NK-92 (cell line): ENCODE data around the gene MEGF6.

Experiments used
- DNase-seq: peaks from one replicate; lab custom pipeline; 2025; ENCODE audit not compliant: unreplicated experiment; lab: John Stamatoyannopoulos, UW

MEGF6 gene

DNA sequence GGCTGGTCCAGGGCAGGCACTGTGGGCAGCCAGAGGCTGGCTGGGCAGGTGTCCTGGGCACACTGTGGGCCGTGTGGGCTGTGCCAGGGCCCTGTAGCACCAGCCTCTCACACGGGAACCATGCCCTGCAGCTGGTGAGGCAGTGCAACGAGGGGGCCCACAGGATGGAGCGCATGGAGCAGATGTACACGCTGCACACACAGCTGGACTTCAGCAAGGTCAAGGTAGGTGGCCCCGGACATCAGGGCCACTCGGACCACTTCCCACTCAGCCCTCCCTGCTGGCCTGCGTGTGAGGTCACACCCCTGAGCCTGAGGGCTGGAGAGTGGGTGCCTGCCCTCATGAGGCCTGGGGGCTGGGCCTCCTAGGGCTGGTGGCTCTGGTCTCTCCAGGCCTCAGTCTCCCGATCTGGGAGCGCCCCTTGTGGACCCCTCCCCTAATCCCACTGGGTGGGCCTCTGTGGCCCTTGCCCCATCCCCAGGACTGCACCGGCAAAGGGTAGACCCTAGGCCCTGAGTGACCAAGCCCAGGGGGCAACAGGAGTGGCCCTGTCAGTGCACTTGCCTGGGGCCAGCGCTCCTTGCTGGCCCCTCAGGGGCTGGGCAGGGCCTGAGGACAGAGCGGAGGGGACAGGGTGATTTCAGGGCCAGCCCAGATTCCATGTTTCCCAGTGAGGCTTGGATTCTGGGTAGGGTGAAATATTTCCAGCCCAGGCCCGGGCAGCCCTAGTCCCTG lies 135.3 kb downstream of the MEGF6 start:
- no peak for DNase-seq

DNA sequence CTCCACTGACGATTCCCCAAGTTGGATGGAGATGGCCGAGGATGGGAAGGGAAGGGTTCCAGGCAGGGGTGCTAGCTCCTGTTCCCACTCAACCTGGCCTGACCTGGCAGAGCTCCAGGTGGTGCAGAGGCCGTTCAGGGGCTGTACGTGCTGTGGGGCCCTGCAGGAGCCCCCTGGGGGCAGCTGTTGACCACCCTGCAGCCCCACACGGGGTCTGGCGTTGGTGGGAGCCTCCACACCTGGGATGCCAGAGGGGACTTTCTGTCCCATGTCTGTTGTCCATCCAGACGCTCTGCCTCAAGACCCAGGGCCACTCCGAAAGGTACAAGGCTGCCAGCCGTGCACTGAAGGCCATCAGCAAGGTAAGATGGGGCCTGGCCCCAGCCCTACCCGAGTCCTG lies 136.9 kb downstream of the MEGF6 start:
- DNase-seq: no peak

DNA sequence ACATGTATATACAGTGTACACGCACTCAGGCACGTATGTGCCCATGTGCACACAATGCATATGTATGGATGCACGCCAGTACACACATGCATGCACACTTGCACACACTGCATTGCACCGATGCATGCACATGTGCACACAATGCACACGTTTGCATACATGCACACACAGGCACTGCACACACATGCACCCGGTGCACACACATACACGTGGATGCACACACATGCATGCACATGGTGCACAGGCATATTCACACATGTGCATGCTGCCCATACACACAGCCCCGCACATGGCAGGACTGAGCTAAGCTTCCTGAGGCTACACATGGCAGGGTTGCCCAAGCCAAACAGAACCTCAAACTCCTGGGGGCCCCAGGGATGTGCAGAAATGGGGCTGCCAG lies 137.3 kb downstream of the MEGF6 start:
- no peak for DNase-seq

DNA sequence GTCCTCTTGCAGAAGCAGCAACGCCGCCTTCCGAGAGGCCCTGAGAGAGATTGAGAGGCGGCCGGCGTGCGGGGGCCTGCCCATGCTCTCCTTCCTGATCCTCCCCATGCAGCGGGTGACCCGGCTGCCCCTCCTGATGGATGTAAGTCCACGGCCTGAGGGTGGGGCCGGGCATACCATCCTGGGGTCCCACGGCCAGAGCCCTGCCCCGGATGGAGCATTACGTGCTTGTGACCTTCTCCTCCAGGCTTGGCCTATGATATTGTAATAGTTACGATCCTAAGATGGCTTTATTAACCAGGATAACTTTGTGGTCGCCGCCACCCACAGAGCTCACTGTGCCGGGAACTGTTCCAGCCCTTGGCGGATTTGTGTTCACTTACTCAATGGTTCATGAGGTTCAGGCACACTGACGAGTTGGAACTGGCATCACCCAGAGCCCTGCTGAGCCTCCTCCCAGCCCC lies 137.9 kb downstream of the MEGF6 start:
- DNase-seq: no peak

DNA sequence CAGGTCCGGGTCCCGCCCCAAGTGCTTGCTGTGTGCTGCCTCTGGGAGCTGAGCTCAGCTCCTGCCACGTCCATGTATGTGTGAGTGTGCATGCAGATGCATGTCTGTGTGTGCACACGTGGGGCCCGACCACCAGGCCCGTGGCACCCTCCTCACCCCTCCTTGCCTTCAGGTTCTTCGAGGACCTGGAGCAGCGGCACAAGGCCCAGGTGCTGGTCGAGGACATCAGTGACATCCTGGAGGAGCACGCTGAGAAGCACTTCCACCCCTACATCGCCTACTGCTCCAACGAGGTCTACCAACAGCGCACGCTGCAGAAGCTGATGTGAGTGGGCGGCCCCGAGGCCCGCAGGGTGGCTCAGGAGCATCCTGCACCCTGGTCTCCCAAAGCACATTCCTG lies 138.4 kb downstream of the MEGF6 start:
- no peak for DNase-seq

DNA sequence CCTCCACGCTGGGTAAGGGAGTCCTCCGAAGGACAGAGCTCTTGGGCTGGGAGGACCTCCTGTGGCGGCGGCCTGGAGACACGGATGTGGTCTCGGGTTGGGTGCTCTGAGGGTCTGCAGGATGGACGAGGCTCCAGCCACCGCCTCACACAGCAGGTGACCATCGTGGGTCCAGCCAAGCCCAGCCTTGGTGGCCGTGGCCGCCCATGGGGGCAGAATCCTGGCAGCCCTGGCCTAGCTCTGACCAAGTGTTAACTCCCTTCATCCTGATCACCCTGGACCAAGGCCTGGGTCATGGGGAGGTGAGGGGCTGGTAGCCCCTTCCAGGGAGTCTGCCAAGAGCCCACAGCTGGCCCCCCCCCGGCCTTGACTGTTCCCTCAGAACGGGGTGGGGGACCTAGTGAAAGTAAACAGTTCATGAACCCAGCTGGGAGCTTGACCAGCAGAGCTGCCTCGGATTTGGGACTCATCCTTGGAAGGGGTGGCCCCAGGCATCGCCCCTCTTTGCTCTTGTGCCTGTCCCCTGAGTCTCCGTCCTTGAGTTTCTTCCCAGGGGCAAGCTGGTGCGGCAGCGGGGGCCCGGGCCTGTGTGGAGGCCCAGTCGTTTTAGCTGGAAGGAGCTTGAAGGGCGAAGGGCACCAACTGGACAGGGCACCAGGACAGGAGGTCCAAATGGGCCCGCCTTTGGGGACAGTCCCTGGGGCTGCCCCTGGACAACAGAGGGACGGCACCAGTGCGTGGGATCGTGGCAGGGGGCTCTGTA lies 139.0 kb downstream of the MEGF6 start:
- no peak for DNase-seq

DNA sequence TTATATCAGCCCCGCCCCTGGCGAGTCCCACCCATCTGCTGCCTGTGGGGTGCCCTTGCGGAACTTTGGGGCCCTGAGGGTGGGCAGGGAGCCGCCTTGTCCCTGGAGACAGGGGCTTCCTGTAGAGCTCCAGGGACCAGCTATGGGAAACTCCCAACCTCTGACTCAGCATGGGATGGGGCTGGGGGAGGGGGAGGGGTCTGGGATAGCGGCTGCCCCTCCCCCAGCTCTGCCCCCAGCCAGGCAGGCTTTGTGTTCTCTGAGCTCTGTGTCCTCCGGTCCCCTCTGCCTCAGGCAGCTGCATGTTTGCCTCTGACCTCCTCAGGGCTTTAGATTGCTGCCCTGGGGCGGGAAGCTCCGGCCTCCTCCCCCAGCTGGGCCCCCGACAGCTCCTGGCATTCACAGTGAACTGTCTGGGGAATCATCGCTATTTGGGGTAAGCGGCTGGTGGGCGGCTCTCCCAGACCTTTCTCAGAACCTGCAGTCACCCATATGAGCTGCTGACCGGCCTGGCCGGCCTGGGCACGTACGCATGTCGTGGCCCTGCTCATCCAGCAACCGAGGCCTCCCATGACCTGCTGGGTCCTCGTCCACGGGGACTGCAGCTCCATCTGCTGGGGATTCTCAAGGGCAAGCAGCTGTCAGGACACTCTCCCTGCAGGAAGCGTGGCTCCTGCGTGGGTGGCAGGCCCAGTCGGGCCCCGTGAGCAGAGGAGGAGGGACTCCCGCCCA lies 139.8 kb downstream of the MEGF6 start:
- DNase-seq: no peak

DNA sequence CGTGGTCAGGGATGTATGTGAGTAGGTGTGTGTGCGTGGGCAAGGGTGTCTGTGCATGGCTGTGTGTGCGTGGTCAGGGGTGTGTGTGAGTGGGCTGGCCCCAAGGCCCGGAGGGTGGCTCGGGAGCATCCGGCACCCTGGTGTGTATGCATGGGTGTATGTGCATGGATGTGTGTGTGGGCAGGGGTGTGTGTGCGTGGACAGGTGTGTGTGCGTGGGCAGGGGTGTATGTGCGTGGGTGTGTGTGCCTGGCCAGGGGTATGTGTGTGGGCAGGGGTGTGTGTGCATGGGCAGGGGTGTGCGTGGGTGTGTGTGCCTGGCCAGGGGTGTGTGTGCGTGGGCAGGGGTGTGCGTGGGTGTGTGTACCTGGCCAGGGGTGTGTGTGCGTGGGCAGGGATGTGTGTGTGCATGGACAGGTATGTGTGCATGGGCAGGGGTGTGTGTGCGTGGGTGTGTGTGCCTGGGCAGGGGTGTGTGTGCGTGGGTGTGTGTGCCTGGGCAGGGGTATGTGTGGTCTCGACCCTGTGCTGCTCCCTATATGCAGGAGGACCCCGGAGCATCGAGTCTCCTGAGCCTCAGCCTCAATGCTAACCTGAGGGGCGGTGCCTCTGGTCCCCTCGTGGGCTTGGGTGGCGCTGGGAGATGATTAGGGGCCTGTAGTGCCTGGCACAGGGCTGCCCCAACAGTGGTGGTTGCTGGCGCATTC lies 140.5 kb downstream of the MEGF6 start:
- DNase-seq: no peak

DNA sequence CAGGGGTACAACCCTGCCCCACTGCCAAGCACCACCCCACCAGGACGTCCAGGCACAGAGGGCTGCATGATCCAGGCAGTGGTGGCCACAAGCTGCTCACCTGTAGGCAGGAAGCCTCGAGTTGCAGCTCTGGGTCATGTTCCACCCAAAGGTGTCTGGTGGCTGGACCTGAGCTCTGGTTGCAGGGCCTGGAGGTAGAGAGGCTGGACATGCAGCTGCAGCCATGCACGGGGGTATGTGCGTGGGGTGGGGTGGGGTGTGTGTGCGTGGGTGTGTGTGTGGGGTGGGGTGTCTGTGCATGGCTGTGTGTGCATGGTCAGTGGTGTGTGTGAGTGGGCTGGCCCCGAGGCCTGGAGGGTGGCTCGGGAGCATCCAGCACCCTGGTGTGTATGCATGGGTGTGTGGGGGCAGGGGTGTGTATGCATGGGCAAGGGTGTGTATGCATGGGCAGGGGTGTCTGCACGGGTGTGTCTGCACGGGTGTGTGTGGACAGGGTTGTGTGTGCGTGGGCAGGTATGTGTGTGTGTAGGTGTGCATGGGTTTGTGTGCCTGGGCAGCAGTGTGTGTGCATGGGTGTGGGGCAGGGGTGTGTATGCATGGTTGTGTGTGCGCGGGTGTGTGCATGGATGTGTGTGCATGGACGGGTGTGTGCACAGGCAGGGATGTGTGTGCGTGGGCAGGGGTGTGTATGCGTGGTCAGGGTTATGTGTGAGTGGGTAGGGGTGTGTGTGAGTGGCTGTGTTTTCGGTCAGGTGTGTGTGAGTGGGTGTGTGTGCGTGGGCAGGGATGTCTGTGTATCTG lies 141.3 kb downstream of the MEGF6 start:
- DNase-seq: no peak

DNA sequence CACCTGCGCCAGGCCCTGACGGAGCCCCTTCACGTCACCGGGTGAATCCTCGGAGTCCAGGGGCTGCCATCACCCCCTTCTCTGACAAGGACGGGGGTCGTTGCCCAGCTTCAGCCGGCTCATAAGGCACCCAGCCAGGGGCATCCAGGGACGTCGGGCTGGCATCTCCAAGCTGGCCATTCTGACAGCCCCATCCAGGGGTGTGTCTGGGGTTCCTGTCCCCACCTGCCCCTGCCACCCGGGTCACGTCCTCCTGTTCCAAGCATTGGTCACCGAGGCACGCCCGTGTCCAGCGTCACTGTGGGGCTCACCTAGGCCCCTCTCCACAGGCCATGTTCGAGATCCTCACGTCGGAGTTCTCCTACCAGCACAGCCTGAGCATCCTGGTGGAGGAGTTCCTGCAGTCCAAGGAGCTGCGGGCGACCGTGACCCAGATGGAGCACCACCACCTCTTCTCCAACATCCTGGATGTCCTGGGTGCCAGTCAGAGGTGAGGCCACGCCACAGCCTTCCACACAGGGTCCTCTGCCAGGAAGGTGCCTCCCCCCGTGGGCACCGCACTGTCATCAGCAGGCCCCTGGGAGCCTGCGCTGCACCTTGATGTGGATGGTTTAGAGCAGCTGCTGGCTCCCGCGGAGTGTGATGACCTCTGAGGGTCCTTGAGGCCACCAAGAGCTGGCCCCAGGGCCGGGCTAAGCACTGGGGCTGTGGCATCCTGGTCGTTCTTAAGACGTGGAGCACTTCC lies 142.0 kb downstream of the MEGF6 start:
- no peak for DNase-seq

DNA sequence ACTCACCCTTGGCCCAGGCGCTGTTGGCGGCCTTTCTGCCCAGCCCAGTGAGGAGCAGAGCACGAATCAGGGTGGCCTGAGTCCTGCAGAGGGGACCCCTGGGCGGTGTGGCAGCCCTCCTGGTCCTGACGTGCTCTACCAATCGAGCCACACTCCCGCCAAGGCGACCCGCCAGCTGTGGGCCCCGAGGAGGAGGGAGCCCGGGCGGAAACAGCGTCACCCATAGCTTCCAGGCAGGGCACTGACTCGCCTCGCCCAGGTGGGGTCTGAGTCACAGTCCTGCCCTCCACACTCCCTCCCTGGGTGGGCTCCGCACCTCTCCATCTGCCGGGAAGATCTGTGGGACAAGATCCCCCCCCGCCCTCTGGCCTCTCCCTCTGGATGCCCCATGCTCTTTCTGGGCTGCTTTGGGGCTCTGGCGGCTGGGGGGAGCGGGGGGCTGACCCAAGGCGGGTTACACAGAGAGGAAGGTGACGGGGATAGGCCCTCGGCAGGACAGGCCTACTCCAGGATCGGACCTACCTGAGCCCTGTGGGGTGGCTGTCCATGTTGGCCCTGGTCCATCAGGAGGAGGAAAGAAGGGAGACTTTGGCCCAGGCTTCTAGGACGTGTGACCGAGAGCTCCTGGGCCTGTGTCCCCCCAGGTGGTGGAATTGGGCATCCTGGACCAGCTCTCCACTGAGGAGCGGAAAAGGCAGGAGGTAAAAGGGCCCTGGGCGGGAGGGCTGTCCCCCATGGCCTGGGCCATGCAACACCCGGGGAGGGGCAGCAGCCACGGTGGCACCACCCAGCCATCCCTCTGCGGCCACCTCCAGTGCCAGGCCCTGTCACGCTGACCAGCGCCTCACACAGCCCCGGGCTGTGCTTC lies 142.8 kb downstream of the MEGF6 start:
- DNase-seq: no peak

DNA sequence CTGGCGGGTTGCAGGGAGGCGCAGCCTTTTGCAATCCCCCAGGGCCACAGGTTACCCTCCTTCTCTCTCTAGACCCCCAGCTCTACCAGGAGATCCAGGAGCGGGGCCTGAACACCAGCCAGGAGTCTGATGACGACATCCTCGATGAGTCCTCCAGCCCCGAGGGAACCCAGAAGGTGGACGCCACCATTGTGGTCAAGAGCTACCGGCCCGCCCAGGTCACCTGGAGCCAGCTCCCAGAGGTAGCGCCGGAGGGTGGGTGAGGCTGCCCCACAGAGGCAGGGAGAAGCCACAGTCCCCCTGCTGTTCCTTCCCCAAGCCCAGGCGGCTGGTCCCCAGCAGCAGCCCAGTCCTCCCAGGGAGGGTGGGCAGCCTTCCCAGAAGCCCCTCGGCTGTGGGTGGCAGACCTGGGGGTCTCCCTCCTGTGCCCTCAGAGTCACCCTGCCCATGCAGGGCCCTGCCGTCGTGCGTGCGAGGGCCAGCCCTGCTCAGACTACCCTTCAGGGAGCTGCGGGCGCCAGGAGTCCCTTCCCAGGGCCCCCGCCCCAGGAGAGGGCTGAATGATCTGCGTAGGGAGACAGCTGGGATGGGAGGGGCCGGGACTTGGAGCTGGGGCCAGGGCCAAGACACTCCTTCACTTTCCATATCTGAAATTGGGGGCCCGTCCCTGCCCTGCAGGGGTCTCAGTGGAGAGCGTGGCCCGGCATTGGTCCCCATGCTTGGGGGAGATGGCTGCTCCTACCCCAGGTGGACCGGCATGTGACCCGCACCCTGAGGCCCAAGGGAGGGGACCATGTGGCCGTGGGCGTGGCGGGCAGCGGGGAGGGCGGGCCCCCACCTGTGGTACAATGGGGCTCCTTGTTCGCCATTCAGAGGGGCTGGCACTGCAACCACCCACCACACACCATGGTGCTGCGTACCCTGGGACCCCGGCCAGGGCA lies 143.9 kb downstream of the MEGF6 start:
- no peak for DNase-seq

DNA sequence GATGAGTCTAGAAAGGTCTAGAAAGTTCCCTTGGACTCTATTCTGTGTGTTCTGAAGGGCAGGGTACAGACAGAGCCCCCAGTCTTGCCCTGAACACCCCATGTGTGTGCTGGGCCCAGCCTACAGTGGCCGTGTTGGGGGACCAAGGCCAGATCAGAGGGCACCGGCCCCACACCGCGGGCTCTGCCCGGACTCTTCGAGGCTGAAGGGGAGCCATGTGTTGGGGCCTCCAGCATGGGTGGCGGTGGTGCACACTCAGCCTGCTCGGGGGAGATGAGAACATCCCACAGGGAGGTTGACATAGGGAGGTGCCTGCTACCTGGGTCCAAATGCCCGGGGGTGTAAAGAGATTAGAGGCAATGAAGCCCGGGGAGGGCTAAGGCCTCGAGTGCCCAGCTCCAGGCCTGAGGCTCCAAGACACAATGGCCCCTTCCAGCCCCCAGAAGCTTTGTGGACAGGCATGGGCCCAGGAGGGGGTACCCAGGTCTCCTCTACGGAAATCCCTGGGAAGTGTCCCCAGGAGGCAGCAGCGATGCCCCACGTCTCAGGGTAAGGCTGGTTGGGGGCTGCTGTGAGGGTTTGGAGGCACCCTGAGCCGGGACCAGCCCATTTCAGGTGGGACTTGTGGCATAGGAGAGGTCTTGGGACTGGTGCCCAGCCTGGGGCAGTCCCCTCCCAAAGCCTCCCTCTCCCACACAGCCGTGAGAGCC lies 144.8 kb downstream of the MEGF6 start:
- DNase-seq: no peak

DNA sequence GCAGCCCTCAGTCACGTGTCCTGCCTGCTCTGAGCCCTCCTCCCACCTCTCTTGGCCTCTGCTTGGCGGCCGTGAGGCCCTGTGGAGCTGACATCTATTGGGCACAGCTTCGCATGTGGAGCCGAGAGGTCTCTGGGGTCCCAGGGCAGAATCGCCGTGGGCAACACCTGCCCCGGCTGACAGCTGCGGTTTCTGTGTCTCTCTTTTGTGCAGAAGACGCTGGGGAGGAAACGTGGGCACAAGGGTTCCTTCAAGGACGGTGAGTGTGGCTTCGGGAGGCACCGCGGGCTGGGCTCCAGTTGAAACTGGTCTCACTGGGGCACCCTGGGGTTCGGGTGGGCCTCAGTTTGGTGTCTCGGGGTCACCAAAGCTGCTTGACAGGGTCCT lies 145.4 kb downstream of the MEGF6 start:
- DNase-seq: no peak

DNA sequence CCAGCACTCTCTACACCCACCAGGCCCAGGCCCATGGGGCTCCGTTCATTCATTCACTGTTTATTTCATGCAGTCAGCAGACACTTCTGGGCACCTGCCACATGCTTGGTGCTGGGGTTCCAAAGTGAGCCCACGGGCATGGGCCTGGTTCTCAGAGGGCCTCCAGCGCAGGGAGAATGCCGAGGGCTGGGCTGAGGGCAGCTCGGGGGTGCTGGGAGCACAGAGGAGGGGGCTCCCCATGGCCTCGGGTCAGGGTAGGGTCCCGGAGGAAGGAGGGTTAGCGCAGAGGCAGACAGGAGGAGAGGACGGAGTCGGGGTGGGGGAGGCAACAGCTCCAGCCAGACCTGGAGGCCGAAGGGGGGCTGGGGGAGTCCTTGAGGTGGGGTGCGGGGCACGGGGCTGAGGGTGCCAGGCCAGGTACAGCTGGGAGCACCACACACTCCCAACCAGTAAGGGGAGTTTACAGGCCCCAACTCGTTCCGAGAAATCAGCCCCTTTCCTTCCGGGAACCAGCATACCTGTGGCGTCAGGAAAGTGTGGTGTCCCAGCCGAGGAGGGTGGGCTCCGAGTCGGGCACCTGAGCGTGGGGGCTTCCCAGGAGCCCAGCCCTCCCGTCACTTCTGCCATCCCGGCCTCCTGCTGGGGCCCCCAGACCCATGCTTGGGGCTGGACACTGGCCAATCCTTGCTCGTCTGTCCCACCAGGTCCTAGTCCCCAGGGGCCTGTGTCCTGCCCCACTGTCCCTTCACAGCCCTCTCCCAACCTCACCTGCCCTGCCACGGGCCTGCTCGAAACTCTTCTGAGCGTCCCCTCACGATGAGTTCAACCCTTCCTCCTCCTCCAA lies 146.0 kb downstream of the MEGF6 start:
- no peak for DNase-seq

DNA sequence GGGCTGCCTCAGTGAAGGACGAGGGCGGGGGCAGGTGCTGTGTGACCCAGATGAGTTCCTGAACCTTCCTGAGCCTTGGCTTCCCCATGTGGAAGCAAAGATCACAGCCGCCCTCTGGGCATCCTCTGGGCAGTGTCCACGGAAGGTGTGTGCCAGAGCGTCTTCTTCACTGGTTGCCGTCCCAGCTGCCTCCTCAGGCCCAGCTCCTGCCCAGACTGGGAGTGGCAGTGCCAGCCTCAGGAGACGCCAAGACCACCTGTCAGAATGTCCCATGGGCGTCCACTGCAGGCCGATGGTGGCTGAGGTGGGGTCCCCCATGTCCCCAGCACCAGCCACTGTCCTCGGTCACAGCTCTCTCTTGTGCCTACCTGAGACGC lies 146.7 kb downstream of the MEGF6 start:
- no peak for DNase-seq
